HTR-8/SVneo (cell line): ENCODE results near the gene SMARCD3.

ENCODE experiments used
- DNase-seq: peaks from one replicate; pipeline ENCODE4 v3.0.0; 2011; ENCODE audit warnings: low spot score, mixed read lengths; ENCODE audit not compliant: insufficient read length
- FAIRE-seq: peaks from 2 replicates; lab custom pipeline; 2011; peaks lifted over from hg19 to GRCh38; lab: Jason Lieb, UNC

The SMARCD3 gene

DNA sequence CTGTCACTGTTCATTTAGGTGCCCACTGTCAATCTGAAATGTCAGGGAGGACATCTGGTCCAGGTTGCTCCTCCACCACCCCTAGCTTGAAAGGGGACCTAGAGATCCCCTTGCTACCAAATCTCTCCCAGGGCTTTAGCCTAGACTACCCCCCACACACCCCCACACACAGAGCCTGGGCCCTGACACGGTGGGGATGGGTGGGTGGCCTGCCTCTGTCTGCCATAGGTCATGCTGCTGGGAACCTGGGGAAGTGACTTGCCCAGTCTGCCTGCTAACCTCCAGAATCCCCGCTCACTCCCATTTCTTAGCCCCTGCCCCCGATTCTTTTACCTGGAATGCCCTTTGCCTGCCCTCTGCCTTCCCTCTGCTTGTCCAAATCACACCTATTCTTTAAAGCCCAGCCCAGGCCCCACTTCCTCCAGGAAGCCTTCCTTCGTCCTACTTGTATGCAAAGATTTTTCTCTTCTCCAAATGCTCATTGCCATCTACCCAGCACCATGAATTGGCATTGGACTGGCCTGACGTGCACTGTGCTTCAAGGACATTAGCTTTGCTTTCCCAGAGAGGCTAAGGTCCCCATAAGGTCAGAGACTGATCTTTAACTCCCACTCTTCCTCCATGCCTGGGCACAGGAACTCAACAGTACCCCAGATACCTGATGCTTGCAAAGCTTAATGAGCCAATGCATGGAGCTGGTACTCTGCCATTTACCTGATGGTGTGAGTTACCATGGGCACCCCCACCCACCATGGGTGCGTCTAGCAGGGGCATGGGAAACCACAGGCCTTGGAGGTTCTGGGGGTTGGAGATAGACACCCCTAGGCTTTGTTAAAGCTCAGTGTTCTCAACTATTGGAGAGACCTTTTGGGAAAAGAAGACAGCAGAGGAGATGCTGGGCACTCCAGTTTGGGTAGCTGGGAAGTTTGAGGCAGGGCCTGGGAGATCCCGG, 2.0 kb upstream of the SMARCD3 start:
- FAIRE-seq (no peak), DNase-seq (no peak)

DNA sequence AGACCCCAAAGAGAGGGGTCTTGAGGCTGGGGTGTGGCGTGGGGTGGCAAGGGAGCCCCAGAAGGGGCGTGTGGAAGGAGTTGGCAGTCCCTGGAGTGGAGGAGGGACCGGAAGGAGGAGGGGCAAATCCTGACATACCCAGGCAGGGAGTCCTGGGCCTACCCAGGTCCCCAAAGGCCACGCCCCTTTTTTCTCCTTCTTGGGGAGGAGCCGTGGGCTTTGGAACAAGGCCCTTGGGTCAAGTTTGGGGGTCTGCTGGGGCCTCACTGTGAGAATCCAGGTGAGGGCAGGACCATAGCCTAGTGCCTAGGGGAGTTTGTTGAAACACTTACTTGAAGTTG, 1.2 kb upstream of the SMARCD3 start:
- FAIRE-seq, result no peak

GRCh38 chr7:151249034-151249731, 689 bp upstream of the SMARCD3 start:
- FAIRE-seq, result no peak
- DNase-seq, result no peak

More for the DNA sequence above, 1.2 kb upstream of the SMARCD3 start:
- DNase-seq, result peak; percentile 62

DNA sequence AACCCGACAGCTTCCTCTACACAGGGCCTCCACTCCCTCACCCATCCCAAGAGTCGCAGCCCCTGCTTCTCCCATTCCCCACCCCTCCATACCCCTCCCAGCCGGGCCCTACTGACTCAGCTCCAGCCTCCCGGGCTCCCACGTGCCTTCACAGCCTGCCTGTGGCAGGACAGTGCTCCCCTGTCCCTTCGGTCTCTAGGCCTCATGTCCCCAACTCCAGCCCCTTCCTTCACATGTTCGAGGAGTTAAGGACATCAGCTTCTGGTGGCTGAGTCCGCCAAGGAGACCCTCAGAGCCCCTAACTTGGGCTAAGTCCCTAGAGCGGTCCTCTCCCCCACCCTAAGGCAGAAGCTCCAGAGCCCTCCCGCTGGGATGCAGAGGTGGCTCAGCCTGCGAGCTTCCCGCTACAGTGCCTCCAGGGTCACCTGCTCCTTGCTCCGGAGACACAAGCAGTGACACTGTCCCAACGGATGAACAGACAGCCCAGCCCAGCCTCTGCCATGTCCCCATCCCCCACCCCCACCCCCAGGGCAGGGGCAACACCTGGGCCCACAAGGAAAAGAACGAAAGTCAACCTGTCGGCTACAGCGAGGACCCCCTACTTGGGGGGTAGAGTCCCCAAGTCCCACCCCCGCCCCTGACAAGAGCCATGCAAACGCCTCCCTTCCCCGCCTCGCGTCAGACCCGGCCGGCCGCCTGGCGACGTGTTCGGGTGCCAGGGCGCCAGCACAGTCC, 716 bp downstream of the SMARCD3 start:
- DNase-seq (no peak), FAIRE-seq (no peak)

GRCh38 chr7:151246851-151247580, 1.5 kb downstream of the SMARCD3 start:
- no peak for DNase-seq
- no peak for FAIRE-seq

DNA sequence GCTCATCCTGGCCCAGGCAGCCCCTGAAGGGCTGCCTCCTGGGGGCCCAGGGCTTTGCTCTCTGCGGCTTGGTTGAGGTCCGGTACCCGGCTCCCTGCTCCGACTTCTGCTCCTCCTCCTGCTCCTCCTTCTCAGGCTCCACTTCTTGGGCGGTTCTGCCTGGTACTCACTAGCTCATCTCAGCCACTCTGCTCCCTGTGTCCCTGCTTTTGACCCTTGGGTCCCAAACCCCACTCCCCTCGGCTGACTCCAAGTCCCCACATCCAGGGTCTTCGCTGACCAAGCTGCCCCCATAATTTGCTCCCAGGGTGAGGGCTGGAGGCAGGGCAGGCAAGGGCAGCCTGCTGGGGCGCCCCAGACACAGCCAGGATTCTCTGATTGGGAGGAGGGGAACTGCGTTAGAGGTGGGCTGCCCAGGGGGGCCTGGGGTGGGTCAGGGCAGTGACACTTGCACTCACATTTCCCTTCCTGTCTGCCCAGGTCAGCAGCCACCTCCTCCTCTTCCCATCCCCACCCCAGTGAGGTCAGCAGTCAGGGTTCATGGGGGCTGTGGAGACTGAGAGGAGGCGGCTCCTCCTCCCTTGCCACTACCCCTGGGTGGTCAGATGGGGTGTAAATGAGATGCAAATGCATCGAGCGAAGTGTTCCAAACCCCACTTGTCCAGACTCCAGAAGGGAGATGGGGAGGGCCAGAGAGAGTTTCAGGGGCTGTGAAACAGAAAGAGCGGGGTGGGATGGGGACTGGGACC, 2.2 kb downstream of the SMARCD3 start:
- DNase-seq, result no peak

GRCh38 chr7:151245360-151246101, 3.0 kb downstream of the SMARCD3 start:
- no peak for DNase-seq
- FAIRE-seq, result no peak

More for the DNA sequence above, 2.2 kb downstream of the SMARCD3 start:
- no peak for FAIRE-seq

DNA sequence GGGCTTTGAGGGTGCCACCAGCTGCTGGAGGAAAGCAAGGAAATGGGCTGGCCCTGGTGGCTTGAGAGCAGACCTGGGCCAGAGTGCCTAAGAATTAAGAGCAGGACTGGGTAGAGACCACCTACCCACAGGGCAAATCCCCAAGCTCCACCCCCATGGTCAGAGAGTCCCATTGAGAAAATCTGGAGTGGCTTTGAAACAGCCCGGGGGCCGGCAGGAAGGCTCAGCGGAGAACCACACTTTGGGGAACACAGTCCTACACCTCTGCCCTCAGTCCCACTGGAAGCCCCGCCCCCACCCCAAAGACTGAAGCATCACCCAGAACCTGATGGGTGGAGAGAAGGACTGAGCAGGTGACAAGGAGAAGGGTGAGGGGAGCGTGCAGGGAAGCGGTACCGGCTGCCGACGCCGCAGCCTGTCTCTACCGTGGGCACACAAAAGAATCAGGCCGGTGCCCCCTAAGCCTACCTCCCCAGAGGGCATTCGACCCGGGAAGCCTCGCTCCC, 3.6 kb downstream of the SMARCD3 start:
- FAIRE-seq (no peak), DNase-seq (no peak)

- FAIRE-seq, result no peak
- DNase-seq, result peak; percentile 40
Measured at GRCh38 chr7:151244196-151244840, 4.2 kb downstream of the SMARCD3 start.

GRCh38 chr7:151243408-151244195, 4.9 kb downstream of the SMARCD3 start:
- DNase-seq, result no peak

DNA sequence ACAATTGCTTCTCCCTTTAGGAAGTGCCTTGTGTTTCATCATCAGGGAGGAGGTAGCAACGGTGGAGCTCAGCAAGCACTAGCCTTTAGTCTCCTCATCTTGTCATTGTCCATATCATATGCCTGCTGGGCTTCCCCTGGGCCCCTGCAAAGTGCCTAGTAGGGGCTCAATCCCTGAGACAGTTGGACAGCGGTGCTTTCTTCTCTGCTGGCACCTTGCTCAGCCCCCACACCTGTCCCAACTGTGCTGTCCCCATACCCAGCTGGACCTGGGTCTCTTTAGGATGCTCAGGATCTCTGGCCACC, 5.5 kb downstream of the SMARCD3 start:
- DNase-seq (no peak), FAIRE-seq (no peak)

More at GRCh38 chr7:151243408-151244195, 4.9 kb downstream of the SMARCD3 start:
- FAIRE-seq, result no peak

GRCh38 chr7:151242159-151243044, 6.1 kb downstream of the SMARCD3 start:
- DNase-seq (no peak), FAIRE-seq (no peak)

GRCh38 chr7:151241755-151242096, 6.8 kb downstream of the SMARCD3 start:
- no peak for FAIRE-seq
- no peak for DNase-seq

- FAIRE-seq (no peak), DNase-seq (no peak)
Measured at GRCh38 chr7:151240942-151241754, 7.3 kb downstream of the SMARCD3 start.

- FAIRE-seq (no peak), DNase-seq (no peak)
Measured at GRCh38 chr7:151240536-151240935, 8.0 kb downstream of the SMARCD3 start.
